ENCODE data around the gene ADAR. TPM values are rescaled to one million over a fixed set of nuclear protein-coding genes. Genes with fewer than 3 reads are reported as not detected.

The ADAR gene
- total RNA-seq, 1 donor from 2014 or later, result 44.5 TPM

DNA sequence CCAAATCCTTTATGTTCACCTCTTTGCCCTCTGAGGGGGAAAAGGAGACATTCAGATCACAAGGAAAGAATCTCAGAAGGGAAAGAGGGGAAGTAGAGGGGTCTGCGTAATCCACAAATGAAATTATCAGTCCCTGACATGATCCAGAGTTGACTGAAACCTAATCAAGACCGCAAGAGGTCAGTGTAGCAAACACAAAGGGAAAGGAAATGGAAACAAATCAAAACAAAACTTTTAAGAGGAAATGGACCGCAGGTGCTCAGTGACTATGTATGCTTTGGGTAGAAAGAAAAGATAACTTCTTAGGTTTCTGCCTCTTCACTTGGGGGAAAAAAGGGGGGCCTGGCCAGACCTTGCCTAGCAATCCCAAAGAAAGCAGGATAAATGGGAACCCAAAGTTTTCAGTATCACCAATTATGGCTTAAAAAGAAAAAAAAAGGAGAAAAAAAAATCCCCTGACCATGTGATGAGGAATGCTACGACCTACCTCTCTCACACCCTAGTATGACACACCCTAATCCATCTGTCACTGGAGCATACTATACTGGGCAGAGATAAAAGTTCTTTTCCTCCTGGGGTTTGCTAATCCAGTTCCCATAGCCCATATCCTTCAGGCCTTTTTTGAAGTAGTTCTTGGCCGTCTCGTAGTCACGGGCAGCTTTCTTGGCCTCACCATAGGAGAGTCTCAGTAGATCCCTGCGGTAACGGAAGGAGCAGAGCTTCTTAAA is 23.6 kb downstream of the ADAR start:
- DNase-seq (ENCODE audit: low read depth) (no peak), FAIRE-seq (no peak)
- Histone ChIP-seq H3K4me3 (ENCODE audit: low read depth, low read length) (no peak overlapping the region), H3K36me3 (ENCODE audit: control insufficient read depth, insufficient read depth, low read length) (peaks cover 62% of the 10 kb centered on the region), H3K27me3 (ENCODE audit: control insufficient read depth, insufficient read depth, low read length) (no peaks in the 10 kb centered on the region)
- TF ChIP-seq, protein P1, sequence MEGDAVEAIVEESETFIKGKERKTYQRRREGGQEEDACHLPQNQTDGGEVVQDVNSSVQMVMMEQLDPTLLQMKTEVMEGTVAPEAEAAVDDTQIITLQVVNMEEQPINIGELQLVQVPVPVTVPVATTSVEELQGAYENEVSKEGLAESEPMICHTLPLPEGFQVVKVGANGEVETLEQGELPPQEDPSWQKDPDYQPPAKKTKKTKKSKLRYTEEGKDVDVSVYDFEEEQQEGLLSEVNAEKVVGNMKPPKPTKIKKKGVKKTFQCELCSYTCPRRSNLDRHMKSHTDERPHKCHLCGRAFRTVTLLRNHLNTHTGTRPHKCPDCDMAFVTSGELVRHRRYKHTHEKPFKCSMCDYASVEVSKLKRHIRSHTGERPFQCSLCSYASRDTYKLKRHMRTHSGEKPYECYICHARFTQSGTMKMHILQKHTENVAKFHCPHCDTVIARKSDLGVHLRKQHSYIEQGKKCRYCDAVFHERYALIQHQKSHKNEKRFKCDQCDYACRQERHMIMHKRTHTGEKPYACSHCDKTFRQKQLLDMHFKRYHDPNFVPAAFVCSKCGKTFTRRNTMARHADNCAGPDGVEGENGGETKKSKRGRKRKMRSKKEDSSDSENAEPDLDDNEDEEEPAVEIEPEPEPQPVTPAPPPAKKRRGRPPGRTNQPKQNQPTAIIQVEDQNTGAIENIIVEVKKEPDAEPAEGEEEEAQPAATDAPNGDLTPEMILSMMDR (IDR thresholded peaks at IDR 0.05; ENCODE audit: insufficient read depth, low read length, severe bottlenecking), result no peak

DNA sequence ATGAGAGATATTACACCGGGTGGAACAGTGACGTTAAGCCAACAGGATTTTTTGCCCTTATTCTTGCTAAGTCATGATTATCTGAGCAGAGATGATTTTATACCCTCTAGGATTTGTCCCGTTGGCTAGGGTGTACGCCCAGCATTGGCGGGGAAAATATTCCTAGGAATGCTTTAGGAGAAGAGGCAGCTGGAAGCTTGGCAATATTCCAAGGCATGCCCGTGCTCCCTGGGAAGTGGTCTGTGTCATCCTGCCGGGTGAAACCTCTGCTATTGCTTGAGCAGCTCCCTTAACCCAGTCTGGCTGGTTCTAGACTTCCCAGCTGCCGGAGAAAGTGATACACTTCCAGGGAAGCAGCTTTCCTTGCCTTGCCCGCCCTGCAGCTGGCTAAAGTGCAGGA is 24.2 kb downstream of the ADAR start:
- no peak for FAIRE-seq
- Histone ChIP-seq H3K4me3 (ENCODE audit: low read depth, low read length) (no peak overlapping the region), H3K27me3 (ENCODE audit: control insufficient read depth, insufficient read depth, low read length) (no peaks in the 10 kb centered on the region), H3K36me3 (ENCODE audit: control insufficient read depth, insufficient read depth, low read length) (peaks cover 61% of the 10 kb centered on the region)
- DNase-seq (ENCODE audit: low read depth), result no peak
- TF ChIP-seq, protein P1 (IDR thresholded peaks at IDR 0.05; ENCODE audit: insufficient read depth, low read length, severe bottlenecking), result no peak

DNA sequence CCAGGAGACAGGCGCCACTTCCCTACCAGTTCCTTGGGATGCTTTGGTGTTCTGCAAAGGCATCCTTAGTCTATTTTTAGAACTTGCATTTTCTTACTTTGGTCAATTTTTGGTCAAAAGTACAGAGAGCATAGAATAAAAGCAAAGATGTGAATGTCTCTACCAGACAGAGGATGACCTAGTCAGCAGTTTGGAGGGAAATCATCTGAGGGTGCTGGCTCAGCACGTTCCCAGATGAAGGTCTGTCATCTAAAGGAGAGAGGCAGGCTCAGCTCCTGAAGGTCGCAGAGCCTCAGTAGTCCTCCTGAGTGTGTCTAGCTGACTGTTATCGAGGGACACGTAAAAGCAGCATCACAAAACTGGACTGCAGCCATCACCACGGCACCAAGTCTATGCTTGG is 25.1 kb downstream of the ADAR start:
- TF ChIP-seq, protein P1 (IDR thresholded peaks at IDR 0.05; ENCODE audit: insufficient read depth, low read length, severe bottlenecking), result no peak
- no peak overlapping the region for H3K4me3 ChIP-seq (ENCODE audit: low read depth, low read length)
- peaks cover 53% of the 10 kb centered on the region for H3K36me3 ChIP-seq (ENCODE audit: control insufficient read depth, insufficient read depth, low read length)
- DNase-seq (ENCODE audit: low read depth), result no peak
- no peak for FAIRE-seq
- no peaks in the 10 kb centered on the region for H3K27me3 ChIP-seq (ENCODE audit: control insufficient read depth, insufficient read depth, low read length)

DNA sequence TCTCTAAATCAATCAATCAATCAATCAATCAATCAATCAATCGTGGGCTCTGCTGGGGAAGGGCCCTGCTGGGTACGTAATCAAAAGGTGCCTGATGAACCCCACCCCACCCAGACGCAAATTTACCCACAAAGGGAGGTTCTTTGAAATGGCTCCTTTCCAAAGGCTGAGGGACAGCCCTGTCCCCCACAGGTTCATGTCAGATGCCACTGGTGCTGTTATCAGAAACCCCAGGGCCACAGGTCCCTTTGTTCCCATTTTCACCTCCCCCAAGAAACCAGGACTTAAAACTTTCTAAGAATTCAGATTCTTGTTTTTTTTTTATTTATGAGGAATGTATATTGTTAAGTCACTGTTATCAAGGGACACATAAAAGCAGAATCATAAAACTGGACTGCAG is 26.2 kb downstream of the ADAR start:
- FAIRE-seq (no peak), DNase-seq (ENCODE audit: low read depth) (no peak)
- Histone ChIP-seq H3K4me3 (ENCODE audit: low read depth, low read length) (no peak overlapping the region), H3K27me3 (ENCODE audit: control insufficient read depth, insufficient read depth, low read length) (no peaks in the 10 kb centered on the region), H3K36me3 (ENCODE audit: control insufficient read depth, insufficient read depth, low read length) (peaks cover 45% of the 10 kb centered on the region)
- TF ChIP-seq, protein P1 (IDR thresholded peaks at IDR 0.05; ENCODE audit: insufficient read depth, low read length, severe bottlenecking), result no peak

DNA sequence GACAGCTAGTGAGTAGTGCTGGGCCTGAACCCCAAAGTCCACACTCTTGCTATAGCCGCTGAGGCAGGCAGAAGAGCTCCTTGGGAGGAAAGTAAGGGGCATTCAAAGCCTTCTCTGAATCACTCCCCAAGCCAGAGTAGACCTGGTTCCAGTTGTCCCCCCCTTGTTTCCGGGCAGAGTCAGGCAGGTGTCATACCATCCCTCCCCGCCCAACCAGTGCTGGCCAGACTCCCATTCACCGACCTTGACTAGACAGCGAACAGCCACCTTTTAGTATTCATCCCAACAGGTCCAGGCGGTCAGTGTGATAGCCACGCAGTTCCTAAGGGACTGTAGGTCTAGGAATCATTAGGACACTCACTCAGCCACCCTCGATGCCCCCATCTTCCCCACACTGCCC is 28.6 kb downstream of the ADAR start:
- Histone ChIP-seq H3K27me3 (ENCODE audit: control insufficient read depth, insufficient read depth, low read length) (no peaks in the 10 kb centered on the region), H3K4me3 (ENCODE audit: low read depth, low read length) (no peak overlapping the region), H3K36me3 (ENCODE audit: control insufficient read depth, insufficient read depth, low read length) (peaks cover 25% of the 10 kb centered on the region)
- DNase-seq (ENCODE audit: low read depth), result no peak
- TF ChIP-seq, protein P1 (IDR thresholded peaks at IDR 0.05; ENCODE audit: insufficient read depth, low read length, severe bottlenecking), result no peak
- no peak for FAIRE-seq

DNA sequence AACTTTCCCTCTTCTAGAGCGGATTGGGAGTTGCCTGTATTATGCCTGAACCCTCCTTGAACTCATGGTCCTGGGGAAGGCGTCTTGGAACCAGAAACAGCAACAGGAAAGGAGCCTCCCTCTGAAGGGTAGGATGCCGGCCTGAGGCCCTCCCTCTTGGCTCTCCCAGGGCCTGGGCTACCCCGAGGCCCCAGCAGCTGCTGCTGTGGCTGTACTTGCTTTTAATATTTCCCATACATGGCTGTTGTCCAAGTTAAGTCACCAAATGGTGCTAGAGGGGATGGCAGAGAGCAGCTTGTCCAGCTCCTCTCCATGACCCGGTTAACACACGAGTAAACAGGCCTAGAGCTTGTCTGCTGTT is 29.9 kb downstream of the ADAR start:
- TF ChIP-seq, protein P1 (IDR thresholded peaks at IDR 0.05; ENCODE audit: insufficient read depth, low read length, severe bottlenecking), result no peak
- DNase-seq (ENCODE audit: low read depth) (no peak), FAIRE-seq (no peak)
- Histone ChIP-seq H3K4me3 (ENCODE audit: low read depth, low read length) (no peak overlapping the region), H3K36me3 (ENCODE audit: control insufficient read depth, insufficient read depth, low read length) (peaks cover 17% of the 10 kb centered on the region), H3K27me3 (ENCODE audit: control insufficient read depth, insufficient read depth, low read length) (no peaks in the 10 kb centered on the region)

Measured in bronchial epithelial cell (primary cell).